GM19099 (cell line): ENCODE data around the gene LYL1.

Experiments
- POLR2A ChIP-seq: IDR thresholded peaks from 3 replicates; pipeline ENCODE4 v1.6.1; 2011; ENCODE audit warnings: low read depth; ENCODE audit not compliant: insufficient read length; ENCODE audit errors: extremely low read depth

LYL1 gene

GRCh38 chr19:13101590-13102415 lies 855 bp downstream of the LYL1 start:
- TF ChIP-seq POLR2A = no peak

- TF ChIP-seq POLR2A = no peak
Observed at GRCh38 chr19:13100841-13101589, 1.6 kb downstream of the LYL1 start.

- TF ChIP-seq POLR2A = no peak
Observed at GRCh38 chr19:13100031-13100588, 2.5 kb downstream of the LYL1 start.

- peak; percentile 60 for TF ChIP-seq POLR2A
Observed at GRCh38 chr19:13099073-13099999, 3.3 kb downstream of the LYL1 start.

GRCh38 chr19:13098277-13099072 lies 4.2 kb downstream of the LYL1 start:
- TF ChIP-seq POLR2A = no peak

GRCh38 chr19:13097463-13098258 lies 5.0 kb downstream of the LYL1 start:
- TF ChIP-seq POLR2A = no peak

GRCh38 chr19:13097033-13097462 lies 5.6 kb downstream of the LYL1 start:
- TF ChIP-seq POLR2A = no peak

GRCh38 chr19:13095934-13096927 lies 6.4 kb downstream of the LYL1 start:
- no peak for TF ChIP-seq POLR2A

GRCh38 chr19:13095393-13095784 lies 7.3 kb downstream of the LYL1 start:
- no peak for TF ChIP-seq POLR2A

GRCh38 chr19:13094771-13095392 lies 7.8 kb downstream of the LYL1 start:
- TF ChIP-seq POLR2A = no peak

GRCh38 chr19:13094106-13094504 lies 8.6 kb downstream of the LYL1 start:
- no peak for TF ChIP-seq POLR2A
